ENCODE data around the gene ANKFY1.

The ANKFY1 gene

GRCh38 chr17:4178651-4179050, 85.1 kb downstream of the ANKFY1 start:
- no peak for DNase-seq (ENCODE audit: low spot score)

DNA sequence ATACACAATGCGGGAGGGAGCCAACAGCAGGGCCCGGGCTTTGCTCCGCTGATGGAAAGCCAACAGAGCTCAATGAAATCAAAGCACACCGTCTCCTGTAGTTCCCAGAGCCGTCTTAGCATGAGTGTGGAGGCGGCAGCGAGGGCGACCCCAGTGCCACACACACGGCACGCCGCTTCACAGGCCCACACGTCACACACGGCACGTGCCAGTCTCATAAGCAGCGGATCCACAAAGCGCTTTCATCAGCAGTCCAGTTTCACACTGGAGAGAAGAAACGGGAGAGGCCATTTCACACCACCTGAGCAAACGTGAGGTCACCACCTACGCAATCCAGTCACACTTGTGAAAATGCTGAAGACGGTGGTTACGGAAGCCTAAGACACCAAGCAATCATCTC, 86.0 kb downstream of the ANKFY1 start:
- no peak for DNase-seq (ENCODE audit: low spot score)

GRCh38 chr17:4176808-4177472, 86.8 kb downstream of the ANKFY1 start:
- no peak for DNase-seq (ENCODE audit: low spot score)

DNA sequence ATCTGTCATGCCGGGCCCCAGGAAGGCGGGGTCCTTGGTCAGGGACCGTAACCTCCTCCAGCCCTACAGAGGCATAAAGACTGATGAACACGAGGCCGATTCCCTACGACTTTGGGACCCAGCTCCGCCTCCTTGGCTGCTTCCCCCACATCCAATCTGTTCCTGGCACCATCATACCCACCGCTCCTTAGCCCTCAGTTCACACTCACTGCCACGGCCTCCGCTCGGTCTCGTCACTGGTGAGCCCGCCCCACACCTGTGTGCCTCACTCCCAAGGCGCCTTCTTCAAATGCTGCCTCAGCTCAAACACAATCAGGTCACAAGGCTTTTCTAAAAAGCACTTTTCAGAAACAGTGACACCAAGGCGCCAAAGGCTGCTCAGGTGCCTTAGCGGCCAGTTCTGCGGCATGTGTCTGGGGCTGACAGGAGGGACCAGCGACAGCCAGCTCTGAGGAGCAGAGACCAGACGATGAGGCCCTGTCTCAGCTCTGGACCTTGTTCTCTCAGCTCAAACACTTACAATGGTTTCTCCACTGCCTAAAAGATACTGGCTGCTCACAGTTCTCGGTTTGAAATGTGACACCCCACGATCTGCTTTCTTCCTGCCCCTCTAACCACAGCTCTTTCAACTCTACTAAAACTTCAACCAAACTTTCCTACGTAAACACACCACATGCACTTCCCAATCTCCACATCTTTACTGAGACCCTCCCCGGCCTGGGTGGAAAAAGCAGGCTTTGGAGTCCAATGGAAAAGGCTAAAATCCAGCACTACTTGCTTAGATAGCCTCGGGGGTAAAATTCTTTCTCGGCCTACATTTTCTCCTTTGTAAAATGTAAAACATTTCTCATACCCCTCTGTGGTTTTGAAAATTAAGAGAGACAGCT, 87.6 kb downstream of the ANKFY1 start:
- no peak for DNase-seq (ENCODE audit: low spot score)

DNA sequence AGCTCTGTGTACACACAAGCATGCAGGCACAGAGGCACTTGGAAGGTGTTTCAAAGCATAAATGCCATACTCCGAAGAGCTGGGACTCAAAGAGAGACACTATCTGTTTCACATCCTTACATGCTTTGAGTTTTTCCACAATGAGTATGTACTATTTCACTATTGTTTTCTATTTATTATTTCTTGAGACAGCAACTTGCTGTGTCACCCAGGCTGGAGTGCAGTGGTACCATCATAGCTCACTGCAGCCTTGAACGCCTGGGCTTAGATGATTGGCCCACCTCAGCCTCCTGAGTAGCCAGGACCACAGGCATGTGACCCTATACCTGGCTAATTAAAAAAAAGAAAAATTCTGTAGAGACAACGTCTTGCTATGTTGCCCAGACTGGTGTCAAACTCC, 89.2 kb downstream of the ANKFY1 start:
- no peak for DNase-seq (ENCODE audit: low spot score)

DNA sequence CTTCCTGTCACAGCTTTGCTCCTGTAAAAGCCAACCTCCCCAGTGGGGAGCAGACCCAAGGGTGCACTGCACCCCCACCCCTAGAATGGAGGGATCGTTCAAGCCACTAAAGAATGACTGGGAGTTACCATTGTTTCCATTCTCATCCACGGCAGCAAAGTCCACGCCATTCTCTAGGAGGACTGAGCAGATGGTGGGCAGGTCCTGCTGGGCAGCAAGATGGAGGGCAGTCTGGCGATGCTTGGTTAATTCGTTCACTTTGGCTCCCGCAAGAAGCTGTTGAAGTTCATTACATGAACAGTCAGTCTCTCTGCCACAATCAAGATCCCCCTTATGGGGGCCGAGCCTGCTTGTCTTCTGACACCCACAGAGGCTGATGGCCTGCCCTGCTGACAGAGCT, 90.0 kb downstream of the ANKFY1 start:
- DNase-seq (ENCODE audit: low spot score), result no peak

- DNase-seq (ENCODE audit: low spot score), result no peak
Observed at GRCh38 chr17:4172356-4172755, 91.4 kb downstream of the ANKFY1 start.

DNA sequence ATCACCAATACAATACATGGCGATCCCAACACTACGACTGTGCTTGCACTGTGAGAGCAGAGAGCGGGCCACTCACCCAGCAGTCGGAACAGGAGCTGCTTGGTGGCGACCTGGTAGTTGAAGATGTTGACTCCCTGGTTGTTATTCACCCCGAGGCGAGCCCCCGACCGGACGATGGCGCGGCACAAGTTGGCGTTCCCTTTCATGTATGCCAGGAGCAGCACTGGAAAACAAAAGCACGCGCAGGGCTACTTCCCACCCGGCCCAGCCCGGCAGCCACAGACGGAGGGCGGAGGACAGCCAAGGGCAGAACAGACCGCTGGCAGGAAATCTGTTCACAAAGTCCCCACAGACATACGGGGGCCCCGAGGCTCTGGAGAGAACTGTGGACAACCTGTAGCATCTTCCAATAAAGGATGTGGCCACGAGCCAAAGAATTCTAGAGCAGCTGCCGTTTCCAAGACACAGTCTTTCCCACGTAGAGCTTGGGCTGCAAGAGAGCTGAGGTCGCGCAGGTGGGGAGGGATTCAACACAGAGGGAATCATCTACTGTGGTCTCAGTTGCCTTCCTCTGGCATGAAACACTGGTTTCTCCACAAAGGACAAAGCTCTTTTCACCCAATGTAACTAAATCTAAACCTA, 93.0 kb downstream of the ANKFY1 start:
- no peak for DNase-seq (ENCODE audit: low spot score)

GRCh38 chr17:4167786-4168185, 96.0 kb downstream of the ANKFY1 start:
- no peak for DNase-seq (ENCODE audit: low spot score)

GRCh38 chr17:4166419-4166818, 97.4 kb downstream of the ANKFY1 start:
- DNase-seq (ENCODE audit: low spot score), result no peak

- no peak for DNase-seq (ENCODE audit: low spot score)
Observed at GRCh38 chr17:4165301-4166010, 98.3 kb downstream of the ANKFY1 start.

GRCh38 chr17:4163951-4164350, 99.8 kb downstream of the ANKFY1 start:
- no peak for DNase-seq (ENCODE audit: low spot score)

- DNase-seq (ENCODE audit: low spot score), result no peak
Observed at GRCh38 chr17:4162775-4163466, 100.9 kb downstream of the ANKFY1 start.

DNA sequence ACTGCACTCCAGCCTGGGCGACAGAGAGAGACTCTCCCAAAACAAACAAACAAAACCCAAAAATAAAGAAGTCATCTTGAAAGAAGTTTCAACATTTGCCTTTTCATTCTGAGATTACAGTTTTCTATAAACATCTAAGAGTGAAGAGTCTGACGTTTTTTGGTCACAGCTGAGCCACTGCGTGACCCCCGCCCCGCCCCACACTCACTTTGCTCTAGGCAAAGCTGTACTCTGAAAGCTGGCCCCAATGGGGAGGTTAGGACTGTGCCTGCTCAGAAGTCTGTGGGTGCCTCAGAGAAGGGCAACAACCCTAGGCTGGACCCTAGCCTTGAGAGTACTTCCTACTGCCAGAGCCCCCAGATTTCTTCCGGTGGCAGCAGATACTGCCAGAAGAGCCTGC, 101.5 kb downstream of the ANKFY1 start:
- DNase-seq (ENCODE audit: low spot score), result no peak

- no peak for DNase-seq (ENCODE audit: low spot score)
Observed at GRCh38 chr17:4161967-4162305, 101.8 kb downstream of the ANKFY1 start.

DNA sequence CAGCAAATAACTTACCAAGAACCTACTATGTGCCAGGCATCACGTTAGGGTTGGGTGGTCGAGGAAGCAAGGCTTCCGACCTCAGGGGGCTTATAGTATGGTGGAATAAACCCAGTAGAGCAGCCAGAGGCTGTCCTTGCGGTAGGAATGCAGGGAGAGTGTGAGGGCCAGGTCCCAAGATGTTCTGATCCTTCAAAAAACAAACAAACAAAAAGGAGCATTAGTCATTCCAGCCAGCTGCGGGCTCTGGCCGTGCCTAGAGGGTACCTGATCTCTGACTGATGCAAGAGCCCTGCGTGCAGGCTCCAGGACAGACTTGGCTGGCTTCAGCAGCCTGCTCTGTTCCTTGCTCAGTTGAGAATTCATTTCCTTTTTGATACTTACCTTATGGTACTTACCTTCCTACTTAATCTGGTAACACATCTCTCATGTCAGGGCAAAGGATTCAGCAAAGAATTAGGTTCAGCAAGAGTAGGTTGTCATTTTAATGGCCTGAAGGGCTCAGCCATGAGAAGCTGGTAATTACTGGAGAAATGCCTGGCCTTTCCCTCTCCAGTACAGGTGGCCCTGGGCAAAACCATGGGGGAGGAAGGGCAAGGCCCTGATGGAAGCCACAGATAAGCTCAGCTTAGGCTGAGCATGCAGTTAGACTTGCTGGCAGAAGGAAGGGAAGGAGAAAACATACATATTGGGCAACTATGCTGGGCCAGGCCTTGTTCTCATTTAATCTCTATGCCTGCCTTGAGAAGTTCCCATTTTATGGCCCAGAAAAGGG, 102.4 kb downstream of the ANKFY1 start:
- no peak for DNase-seq (ENCODE audit: low spot score)

- no peak for DNase-seq (ENCODE audit: low spot score)
Observed at GRCh38 chr17:4160294-4160859, 103.4 kb downstream of the ANKFY1 start.

GRCh38 chr17:4159761-4160160, 104.0 kb downstream of the ANKFY1 start:
- no peak for DNase-seq (ENCODE audit: low spot score)

- DNase-seq (ENCODE audit: low spot score), result no peak
Observed at GRCh38 chr17:4157618-4158333, 106.0 kb downstream of the ANKFY1 start.

DNA sequence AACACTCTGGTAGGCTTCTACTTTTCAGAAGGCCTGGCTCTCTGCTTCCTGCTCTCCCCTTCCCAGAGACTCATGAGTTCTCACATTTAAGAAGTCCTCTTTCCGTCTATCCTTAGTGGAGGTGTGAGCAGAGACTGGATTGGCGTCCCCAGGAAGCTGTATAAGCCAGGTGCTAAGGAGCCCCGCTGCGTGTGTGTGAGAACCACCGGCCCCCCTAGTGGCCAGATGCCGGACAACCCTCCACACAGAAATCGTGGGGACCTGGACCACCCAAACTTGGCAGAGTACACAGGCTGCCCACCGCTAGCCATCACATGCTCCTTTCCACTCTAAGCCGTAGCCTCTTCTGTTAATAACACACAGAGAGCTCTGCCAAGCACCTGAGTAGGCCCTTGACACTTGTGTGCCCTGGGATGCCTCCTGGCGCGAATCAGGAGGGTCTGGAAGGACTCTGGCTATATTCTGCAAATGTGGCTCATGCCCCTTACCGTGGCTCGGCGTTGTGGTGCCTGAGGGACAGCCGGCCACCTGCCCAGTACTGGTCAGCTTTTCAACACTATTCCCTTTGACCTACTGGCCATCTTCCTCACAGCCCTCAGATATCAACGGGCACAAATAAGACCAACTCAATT, 106.9 kb downstream of the ANKFY1 start:
- DNase-seq (ENCODE audit: low spot score), result no peak
